Upper lobe of left lung (tissue), 4 donors: ENCODE results near the gene PHF3.

ENCODE experiments used
- CTCF ChIP-seq, 6 experiments: fragments of 450-650 bp in 4 of 6; fragments of 200-600 bp in 2 of 6; sonication (generic) in 2 of 6; IDR thresholded peaks; one replicate each; pipeline ENCODE4 v1.5.1; 2016 to 2019; ENCODE audit warnings: antibody characterized with exemption in 6 of 6
- EP300 ChIP-seq, 4 donors: sonication (generic); formaldehyde crosslinking; IDR thresholded peaks; one replicate each; pipeline ENCODE4 v1.5.1; 2017; ENCODE audit warnings: antibody characterized with exemption in 4 of 4, control low read depth in 2 of 4
- POLR2A ChIP-seq, 4 donors: fragments of 450-650 bp; IDR thresholded peaks; one replicate each; pipeline ENCODE4 v1.5.1; 2016 to 2017; ENCODE audit warnings: antibody characterized with exemption in 4 of 4, mild to moderate bottlenecking in 2 of 4
- POLR2AphosphoS5 ChIP-seq, 2 donors: sonication (generic); formaldehyde crosslinking; IDR thresholded peaks; one replicate each; pipeline ENCODE4 v1.5.1; 2017; ENCODE audit warnings: antibody characterized with exemption in 2 of 2

DNA sequence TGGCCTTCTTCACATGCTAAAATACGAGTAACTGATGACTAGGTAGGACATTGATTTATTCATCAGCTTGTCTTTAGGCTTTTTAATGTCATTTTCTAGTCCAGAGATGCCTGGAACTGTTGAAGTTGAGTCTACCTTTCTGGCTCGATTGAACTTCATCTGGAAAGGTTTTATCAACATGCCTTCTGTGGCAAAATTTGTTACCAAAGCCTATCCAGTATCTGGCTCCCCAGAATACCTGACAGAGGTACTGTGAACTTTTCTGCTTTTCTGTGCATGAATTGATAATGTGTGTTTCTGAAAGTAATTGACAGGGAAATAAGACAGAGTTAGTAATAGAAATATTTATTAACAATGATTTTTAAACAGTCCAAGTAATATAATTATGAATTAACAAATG, 71.0 kb downstream of the PHF3 start:
- TF ChIP-seq POLR2A (IDR thresholded peaks at IDR 0.05): no peak
- no peak for TF ChIP-seq CTCF (IDR thresholded peaks at IDR 0.05)
- TF ChIP-seq POLR2AphosphoS5 (IDR thresholded peaks at IDR 0.05): no peak
- no peak for TF ChIP-seq EP300 (IDR thresholded peaks at IDR 0.05)
